HG03175 (cell line): Measurements from ENCODE around the gene SLC38A10.

Source experiments
- ATAC-seq: cut with Tn5 transposase; IDR thresholded peaks from one replicate; pipeline ENCODE4 v1.9.1; 2021; ENCODE audit warnings: mild to moderate bottlenecking, moderate library complexity; ENCODE audit not compliant: unreplicated experiment

SLC38A10 gene

DNA sequence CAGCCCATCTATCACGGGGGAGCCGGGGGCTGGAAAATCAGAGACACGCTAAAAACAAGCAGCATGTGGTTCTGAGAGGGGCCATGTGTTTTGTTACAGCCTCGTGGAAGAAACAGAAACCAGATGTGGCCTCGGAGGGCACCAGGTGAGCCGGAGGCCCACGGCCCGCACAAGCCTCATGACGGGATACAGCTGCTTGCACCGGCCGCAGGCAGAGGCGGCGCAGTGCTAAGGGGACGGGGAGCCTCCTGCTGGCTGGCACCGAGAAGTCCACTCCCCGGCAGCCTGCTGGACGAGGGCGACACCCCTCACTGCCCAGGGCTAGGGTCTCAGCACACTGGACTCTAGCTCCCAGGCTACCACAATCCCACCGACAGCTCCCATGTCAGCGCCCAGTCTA is 36.8 kb downstream of the SLC38A10 start:
- ATAC-seq = no peak

DNA sequence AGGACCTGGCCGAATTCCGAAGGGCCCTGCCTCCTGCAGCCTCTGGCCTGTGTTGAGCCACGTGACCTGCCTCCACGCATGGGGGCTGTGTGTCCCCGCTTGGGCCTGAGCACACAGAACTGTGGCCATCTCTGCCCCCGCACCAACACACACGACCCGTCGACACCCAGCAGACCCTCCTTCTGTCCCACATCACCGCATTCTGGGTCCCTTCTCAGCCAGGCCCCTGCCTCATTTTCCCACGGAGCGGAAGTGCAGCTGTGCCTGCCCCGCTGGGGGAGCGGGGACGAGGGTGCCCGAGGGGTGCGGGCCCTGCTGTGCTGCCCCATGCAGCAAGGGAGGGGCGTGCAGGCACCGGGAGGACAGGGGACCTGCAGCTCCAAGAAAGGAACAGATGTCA is 37.6 kb downstream of the SLC38A10 start:
- ATAC-seq = no peak

DNA sequence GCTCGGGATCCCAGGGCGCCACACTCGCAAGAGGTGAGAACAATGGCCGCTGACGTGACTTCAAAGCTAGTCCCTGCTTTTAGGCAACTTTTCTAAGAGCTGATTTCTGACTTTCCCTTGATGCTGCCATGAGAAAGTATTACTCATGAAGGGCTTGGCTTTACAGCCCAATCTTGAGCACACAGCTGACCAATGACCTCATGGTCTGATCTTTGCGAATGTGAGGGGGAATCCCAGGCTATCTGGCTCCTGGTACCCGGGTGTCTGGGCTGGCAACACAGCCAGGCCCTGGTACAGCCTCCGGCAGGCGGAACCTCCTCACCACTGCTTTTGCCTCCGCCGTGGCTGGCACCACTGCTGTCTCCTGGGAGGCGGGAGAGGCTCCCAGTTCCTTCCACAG is 38.5 kb downstream of the SLC38A10 start:
- no peak for ATAC-seq

DNA sequence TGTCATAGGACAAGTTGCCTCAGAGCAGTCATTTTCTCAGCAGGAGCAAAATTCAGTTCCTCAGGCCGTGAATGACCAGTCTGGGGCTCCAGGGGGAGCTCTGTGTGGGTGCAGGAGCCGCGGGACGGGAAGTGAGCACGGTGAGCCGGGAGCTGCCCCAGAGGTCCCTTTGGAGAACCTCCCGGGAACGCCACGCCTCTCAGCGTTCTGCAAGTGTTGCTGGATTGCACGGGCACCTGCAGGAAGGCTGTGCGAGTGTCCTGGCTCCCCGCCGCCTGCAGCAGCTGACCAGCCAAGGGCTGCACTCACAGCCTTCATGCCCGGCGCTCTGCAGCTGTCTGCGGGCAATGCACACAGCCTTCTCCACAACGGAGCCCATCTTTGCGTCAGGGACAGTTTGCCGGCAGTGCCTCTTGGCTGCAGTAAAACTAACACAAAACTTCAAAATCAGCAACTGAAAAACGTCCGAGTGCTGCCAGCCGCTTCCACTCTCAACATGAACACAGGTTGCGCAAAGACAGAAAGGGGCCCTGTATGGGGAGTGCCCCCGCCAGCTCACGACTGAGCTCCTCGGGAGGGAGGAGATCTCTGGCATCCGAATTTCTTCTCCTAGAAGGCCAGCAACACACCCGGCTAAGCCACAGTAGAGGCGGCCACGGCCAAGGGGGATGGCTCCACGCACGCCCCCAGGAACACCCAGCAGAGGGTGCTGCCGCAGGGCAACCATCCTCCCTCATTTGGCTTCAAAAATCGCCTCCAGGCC is 40.0 kb downstream of the SLC38A10 start:
- no peak for ATAC-seq

DNA sequence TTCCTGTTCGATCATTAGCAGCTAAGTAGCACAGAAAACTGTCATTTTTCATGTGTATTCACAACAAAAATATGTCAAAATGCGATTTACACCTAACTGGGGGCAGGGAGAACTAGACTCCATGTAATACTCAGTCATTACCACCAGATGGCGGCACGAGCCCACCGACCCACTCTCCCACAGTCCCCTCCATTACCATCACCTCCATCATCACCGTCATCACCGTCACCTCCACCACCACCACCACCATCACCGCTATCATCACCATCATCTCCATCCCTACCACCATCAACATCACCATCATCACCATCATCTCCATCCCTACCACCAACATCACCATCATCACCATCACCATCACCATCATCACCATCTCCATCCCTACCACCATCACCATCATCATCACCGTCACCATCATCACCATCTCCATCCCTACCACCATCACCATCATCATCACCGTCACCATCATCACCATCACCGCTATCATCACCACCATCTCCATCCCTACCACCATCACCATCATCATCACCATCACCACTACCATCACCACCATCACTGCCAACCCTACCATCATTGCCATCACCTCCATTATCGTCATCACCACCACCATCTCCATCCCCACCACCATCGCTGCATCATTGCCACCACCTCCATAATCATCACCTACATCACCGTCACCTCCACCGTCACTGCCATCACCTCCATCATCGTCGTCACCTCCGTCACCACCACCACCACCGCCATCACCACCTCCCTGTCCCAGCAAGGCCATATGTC is 41.6 kb downstream of the SLC38A10 start:
- ATAC-seq = no peak

DNA sequence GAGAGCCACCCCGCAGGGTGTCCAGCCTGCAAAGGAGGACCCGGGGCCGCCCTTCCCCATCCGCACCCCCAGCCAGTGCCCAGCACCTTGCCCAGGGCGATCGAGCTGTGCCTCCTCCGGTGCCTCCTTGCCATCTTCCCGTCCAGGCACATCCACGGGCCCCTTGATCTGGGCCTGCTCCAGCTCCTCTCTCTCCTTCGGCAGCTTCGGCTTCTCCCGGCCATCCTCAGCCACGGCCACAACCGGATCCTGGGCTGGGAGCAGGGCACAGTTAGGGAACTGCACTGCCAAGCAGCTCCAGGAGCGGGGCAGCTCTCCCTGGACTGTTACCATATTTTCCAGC is 42.1 kb downstream of the SLC38A10 start:
- no peak for ATAC-seq

DNA sequence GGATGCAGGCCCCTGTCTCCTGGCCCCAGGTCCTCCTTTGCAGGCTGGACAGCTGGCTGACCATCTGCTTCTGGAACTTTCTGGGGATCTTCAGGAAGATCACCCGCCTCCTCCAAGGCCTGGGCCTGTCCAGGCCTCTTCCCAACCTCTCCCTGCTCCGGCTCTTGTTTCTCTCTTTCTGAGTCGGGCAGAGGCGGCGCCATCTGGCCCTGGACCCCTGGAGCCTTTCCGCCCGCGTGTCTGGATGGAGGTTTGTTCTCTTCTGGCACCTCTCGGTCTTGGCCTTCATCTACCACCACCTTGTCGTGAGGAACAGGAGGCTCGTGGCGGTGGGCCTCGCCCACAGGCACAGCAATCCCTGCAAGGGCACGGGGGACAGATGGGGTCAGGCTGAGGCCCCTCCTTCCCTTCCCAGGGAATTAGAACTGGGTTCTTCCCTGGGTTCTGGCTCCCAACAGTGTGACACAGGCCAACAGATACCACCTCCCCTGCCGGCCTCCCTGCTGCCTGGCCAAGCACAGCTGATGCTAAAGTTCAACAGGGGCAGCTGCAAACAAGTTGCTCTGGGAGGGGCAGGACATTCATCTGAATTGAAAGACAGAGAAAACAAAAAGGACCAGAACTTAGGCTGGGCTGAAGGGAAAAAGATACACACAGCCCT is 42.7 kb downstream of the SLC38A10 start:
- ATAC-seq = no peak

DNA sequence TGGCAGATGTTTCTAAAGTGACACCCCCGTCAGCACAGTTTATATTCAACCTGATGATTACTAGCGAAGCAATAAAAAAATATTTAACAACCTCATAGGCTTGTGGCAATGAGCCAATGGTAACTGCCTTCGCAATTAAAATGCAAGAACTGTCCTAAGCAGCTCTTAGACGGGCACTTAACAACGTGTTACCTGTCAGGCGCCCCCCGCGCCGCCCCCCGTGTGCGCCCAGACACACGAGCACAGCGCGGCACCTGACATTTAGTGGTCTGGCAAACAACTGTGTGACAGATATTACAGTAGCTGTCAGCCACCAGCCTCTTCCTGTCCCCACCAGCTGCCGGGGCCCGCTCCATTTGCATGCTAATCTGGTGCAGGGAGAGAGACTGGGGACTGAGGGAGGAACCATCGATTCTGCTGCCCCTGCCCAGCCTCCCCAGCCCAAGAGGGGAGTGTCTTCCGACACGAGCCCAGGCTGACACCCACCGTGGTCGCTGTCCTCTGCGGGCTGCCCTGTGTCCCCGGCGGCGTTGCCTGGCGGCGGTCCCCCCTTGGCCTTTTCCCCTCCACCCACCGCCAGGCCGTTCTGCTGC is 43.3 kb downstream of the SLC38A10 start:
- ATAC-seq = no peak

DNA sequence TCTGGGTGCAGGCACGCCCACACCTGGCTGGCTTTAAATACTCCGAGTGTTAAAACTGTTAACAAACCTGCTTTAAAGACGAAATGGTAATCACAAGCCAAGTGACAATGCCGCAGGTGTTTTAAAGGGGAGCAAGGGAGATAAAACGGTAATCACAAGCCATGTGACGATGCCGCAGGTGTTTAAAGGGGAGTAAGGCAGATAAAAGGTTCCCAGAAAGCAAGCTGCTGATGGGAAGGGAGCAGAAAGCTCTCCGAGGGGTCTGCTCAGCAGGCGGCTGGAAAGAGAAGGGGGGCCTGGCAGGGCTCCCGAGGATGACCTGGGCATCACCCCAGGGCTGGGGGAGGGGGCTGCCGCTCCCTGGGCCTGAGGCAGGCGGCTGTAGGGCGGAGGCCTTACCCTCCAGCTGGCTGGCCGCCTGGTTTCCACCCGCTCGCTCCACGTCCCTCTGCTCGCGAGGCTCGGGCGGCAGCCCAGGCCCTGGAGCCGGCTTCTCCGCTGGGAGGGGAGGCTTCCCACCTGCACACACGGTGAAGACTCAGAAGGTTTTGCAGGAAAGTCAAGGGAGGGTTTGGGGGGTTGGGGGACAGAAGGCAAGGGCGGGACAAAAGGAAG is 43.9 kb downstream of the SLC38A10 start:
- no peak for ATAC-seq

DNA sequence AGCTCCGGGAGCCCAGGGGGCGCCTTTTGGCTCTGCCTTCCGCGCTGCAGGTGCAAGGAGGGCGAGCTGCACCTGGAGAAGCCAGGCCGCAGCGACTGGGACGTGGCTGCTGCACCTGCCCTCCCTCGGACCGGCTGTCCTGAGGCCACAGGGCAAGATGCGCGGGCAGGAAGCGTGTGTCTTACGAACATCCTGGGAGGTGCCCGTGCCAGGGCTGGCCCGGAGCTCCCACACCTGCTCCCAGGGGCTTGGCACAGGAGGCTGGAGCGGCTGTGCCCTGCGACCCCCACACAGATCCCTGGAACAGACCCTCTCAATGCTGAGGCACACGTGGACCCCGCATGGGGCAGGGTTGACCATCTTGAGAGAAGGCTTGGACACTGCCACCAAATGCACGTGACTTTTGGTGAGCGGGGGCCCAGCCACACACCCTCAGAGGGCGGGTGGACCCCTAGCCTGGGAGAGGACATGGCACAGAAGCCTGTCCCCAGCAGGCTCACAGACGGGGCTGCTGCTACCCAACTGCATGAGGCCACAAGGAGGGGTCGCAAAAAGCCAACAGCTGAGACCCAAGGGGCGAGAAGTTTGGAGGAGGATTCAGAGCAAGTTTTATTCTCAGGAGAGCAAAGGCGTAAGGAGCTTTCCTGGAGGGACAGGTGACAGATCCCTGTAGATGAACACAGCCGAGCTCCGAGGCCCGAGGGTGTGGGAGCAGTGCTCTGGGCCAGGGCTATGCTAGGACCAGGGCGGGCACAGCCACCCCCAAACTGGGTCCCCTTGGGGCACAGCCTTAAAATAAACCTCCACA is 44.6 kb downstream of the SLC38A10 start:
- ATAC-seq = no peak

DNA sequence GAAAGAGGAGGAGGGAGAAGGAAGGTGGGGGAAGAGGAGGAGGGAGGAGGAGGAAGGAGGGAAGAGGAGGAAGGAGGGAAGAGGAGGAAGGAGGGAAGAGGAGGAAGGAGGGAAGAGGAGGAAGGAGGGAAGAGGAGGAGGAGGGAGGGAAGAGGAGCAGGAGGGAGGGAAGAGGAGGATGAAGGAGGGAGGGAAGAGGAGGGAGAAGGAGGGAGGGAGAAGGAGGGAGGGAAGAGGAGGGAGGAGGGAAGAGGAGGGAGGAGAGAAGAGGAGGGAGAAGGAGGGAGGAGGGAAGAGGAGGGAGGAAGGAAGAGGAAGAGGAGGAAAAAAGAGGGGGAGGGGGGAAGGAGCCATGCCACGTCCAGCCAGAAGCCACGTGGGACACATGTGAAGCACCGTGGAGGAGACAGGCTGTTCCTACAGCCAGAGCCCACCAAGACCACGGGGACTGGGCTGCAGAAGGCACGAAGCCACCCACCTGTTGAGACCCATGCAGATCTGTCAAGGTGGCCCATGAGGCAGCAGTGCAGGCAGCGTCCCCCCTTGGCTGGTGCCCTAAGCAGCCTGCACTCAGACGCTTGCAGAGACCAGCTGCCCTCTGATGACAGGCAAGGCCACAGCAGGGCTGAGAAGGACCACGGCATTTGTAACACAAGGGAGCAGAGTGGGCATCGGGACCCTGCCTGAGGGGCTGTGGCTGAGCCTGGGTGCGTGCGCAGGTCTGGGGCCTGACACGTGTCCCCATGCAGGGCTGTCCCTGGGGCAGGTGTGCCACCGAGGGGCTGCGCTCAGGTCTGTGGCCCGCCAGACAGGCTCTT is 45.7 kb downstream of the SLC38A10 start:
- no peak for ATAC-seq

DNA sequence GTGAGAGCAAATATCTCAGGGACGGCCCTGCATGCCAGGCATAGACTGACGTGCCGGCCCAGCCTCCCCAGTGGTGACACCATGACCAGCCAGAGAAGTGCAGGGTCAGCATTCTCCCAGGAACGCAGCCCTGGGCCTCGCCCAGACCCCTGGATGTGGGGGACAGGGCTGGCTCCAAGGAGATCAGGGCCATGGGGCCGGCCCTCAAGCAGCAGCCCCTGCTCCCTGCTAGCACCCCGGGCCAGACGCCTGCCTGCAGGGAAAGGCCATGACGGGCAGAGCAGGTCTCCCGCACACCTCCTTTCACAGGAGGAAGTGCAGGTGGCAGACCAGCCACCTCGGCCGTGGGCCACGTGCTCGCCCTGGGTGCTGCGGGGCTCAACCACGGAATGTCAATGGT is 46.5 kb downstream of the SLC38A10 start:
- ATAC-seq = no peak

DNA sequence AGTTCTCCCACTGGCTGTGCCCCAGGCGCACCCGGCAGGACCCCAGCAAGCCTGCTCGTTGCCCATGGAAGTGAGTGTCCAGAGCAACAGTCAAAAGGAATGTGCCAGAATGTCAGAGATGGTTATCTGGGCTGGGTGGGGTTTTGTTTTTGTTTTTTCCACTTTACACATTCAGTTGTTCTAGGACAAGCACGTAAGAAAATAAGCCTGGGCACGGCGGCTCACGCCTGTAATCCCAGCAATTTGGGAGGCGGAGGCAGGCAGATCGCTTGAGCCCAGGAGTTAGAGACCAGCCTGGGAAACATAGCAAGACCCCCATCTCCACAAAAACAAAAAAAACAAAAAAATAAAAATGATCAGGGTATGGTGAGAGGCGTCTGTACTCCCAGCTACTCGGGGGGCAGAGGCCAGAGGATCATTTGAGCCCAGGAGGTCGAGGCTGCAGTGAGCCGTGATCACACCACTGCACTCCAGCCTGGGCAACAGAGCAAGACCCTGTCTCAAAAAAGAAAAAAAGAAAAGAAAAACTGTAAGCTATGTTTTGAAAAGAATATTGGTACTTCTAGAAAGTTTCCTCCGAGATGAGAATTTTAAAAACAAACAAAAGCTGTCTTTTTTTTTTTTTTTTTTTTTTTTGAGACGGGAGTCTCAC is 47.6 kb downstream of the SLC38A10 start:
- ATAC-seq = no peak

DNA sequence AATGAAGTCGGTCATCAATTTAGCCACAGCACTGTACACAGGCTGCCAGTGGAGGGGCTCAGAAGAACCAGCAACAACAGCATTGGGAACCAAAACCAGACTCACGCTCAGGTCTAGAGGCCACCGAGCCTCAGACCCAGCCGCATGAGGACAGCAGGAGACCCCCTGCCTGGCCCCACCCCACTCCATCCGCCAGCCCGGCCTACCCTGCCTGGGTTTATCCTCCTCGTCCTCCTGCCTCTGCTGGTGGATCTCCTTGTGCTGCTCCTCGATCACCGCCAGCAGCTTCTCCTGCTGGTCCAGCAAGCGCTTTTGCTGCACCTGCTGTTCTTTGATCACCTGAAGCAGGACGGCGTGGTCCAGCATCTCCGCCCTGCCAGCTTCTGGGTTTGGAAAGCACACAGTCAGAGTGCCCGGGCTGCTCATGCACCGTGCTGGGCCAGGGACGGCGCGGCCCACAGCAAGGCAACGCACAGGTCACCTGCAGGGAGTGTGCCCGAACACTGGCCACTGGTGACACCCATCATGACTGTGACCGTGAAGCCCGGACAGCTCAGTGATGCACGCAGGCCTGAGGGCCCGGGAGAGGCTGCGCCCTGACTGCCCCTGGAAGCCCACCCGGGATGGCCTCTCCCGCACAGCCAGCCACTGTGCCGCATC is 48.3 kb downstream of the SLC38A10 start:
- ATAC-seq = no peak

DNA sequence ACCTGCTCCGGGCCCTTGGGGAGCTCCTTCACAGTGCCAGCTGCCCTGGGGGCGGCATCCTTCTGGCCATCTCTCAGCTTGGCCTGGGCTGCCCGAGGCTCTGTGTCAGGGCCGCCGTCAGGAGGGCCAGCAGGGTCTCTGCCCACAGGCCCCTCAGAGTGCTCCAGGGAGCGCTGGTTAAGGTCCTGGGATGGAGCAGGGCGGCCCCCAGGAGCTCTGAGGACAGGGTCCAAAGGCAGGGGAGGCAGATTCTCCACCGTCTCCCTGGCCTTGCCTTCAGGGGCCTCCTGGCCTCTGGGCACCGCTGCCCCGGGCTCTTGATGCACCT is 48.8 kb downstream of the SLC38A10 start:
- no peak for ATAC-seq

DNA sequence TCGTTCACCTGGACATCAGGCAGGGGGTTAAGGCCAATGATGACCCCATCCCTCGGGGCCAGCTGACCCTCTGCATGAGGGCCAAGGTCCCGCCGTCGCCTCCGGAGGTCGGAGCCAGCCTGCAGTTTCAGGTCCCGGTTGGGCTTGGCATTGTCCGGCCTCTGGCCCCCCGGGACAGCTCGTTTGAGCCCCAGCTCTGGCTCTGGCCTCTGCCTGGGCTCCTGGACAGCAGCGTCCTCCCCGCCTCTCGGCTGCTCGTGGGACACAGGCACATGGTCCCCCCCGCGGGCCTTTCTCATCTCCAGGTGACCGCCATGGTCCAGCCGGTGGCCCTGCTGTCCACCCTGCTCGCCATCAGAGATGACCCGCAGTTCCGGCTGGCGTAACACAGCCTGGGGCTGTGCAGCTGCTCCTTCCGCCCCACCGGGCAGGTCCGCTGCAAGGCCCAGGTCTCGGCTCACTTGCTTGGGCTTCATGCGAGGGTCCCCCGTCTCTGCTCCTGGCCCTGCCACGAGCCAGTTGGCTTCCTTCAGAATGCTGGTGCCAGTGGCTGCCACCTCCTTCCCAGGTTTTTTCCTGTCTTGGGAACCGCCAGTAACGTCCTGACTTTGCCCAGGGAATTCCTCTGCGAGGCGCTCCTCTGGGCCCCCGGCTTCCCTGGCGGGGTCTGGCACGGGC is 49.3 kb downstream of the SLC38A10 start:
- no peak for ATAC-seq

DNA sequence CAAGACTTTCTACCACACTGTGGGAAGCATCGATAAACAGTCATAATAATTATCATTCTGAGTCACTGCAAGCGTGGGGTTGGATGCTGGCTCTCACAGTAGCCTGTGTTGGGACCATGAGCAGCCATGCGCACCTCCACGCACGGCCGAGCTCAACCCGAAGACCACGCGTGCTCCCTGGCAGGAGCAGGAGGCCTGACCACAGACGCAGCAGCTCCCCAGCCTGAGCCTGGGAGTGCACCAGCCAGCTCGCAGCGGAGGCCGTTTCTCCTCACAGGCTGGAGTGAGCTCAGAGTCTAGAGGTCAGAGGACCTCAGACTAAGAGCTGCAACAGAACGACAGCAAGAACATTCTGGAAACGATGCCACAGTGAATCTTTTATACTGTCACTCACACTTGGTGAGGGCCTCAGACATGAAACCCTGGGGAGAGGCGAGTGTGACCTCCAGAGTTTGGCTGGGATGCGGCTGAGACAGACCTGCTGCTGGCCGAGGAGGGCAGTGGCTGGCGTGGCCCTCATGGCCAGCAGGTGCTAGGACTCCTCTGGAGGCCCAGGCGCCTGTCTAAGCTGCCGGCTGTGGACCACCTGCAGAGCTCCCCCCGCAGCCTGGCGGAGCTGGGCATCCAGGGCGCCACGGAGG is 50.0 kb downstream of the SLC38A10 start:
- peak; percentile 51 for ATAC-seq
